Peyer's patch (tissue), 4 donors: Measurements from ENCODE around the gene ELL2.

Source experiments
- CTCF ChIP-seq, 6 experiments: fragments of 450-650 bp in 4 of 6; fragments of 200-600 bp in 2 of 6; sonication (generic) in 1 of 6; IDR thresholded peaks; one replicate each; pipeline ENCODE4 v1.5.1; 2017 to 2019; ENCODE audit warnings: antibody characterized with exemption in 6 of 6, mild to moderate bottlenecking in 3 of 6, moderate library complexity in 1 of 6
- POLR2A ChIP-seq, 2 donors: fragments of 450-650 bp; IDR thresholded peaks; one replicate each; pipeline ENCODE4 v1.5.1; 2017; ENCODE audit warnings: antibody characterized with exemption in 2 of 2, mild to moderate bottlenecking in 2 of 2, moderate library complexity in 2 of 2

- TF ChIP-seq CTCF (IDR thresholded peaks at IDR 0.05) (no peak), POLR2A (IDR thresholded peaks at IDR 0.05) (no peak)
These were observed 4.8 kb downstream of the ELL2 start for GRCh38 chr5:95956900-95957293.
